Astrocyte of the cerebellum (primary cell): ENCODE measurements around the gene TTLL6.

Source experiments
- DNase-seq: peaks from one replicate; pipeline ENCODE4 v3.0.0-alpha.2; 2011; ENCODE audit warnings: low read depth
- H3K4me3 ChIP-seq: 2 replicates; pipeline ENCODE4 v1.5.1; 2011; ENCODE audit warnings: mild to moderate bottlenecking, low read depth, low read length, moderate library complexity
- CTCF ChIP-seq: IDR thresholded peaks from 2 replicates; pipeline ENCODE4 v1.5.1; 2012; ENCODE audit warnings: low read length, low read depth, moderate library complexity, mild to moderate bottlenecking; ENCODE audit errors: missing control alignments
- in situ Hi-C: cut with HindIII; loops from 2 replicates; pipeline ENCODE4 v1.10.0; 2017; ENCODE audit warnings: low sequenced_read_pairs

TTLL6 gene

GRCh38 chr17:48751172-48751571, 65.9 kb downstream of the TTLL6 start:
- in situ Hi-C loops = loop anchor here (5.0 kb wide), 2 partner anchors 41 to 129 kb away; no protein-coding TSS in a partner anchor
- no peak for TF ChIP-seq CTCF
- no peak overlapping the region for H3K4me3 ChIP-seq
- no peak for DNase-seq

GRCh38 chr17:48749621-48750553, 67.1 kb downstream of the TTLL6 start:
- no peak overlapping the region for H3K4me3 ChIP-seq
- DNase-seq = no peak
- in situ Hi-C loops = loop anchor here (5.0 kb wide), 2 partner anchors 42 to 128 kb away; no protein-coding TSS in a partner anchor
- TF ChIP-seq CTCF = no peak

- no peak for TF ChIP-seq CTCF
- H3K4me3 ChIP-seq = no peak overlapping the region
- DNase-seq = no peak
- in situ Hi-C loops = no loop called here
These were observed 68.1 kb downstream of the TTLL6 start for GRCh38 chr17:48748718-48749566.

GRCh38 chr17:48747445-48748363, 69.3 kb downstream of the TTLL6 start:
- in situ Hi-C loops = no loop called here
- H3K4me3 ChIP-seq = no peak overlapping the region
- no peak for TF ChIP-seq CTCF
- no peak for DNase-seq

- no peak overlapping the region for H3K4me3 ChIP-seq
- in situ Hi-C loops = no loop called here
- DNase-seq = no peak
- TF ChIP-seq CTCF = no peak
These were observed 70.0 kb downstream of the TTLL6 start for GRCh38 chr17:48746916-48747444.
